Right atrium auricular region (tissue), 2 donors: Measurements from ENCODE around the gene TMEM52. TPM values are rescaled to one million over a fixed set of nuclear protein-coding genes. Genes with fewer than 3 reads are reported as not detected.
"Not testable (repeated sequence)": the region's sequence is repeated elsewhere in the genome, so short reads cannot be mapped to it uniquely, and the experiment has no call there.

ENCODE experiments used
- DNase-seq: peaks from one replicate; pipeline ENCODE4 v3.0.0-alpha.2; 2019; ENCODE audit warnings: low spot score
- H3K27ac ChIP-seq, 2 donors: fragments of 200-600 bp; sonication (generic); 1 replicate in 1 of 2; 2 replicates in 1 of 2; pipeline ENCODE4 v1.5.1; 2016 to 2019
- H3K27me3 ChIP-seq, 2 donors: fragments of 200-600 bp; sonication (generic); one replicate each; pipeline versions ENCODE4 v1.5.1 to v1.6.0; 2017 to 2019
- H3K36me3 ChIP-seq: fragments of 200-600 bp; sonication (generic); one replicate; pipeline ENCODE4 v1.5.1; 2016
- H3K4me1 ChIP-seq, 2 donors: fragments of 200-600 bp; sonication (generic); one replicate each; pipeline versions ENCODE4 v1.5.1 to v1.6.0; 2017 to 2019
- H3K4me3 ChIP-seq, 2 donors: fragments of 200-600 bp; sonication (generic); 1 replicate in 1 of 2; 2 replicates in 1 of 2; pipeline ENCODE4 v1.5.1; 2017 to 2019; ENCODE audit warnings: mild to moderate bottlenecking in 1 of 2, moderate library complexity in 1 of 2
- H3K9me3 ChIP-seq, 2 donors: fragments of 200-600 bp; sonication (generic); one replicate each; pipeline ENCODE4 v1.5.1; 2019
- total RNA-seq, 2 donors: library from RNA; depleted of rRNA; stranded (reverse); fragments of >200 nt; gene quantifications; one replicate each; pipeline ENCODE4 v1.1.0, GENCODE V29; 2016
- TF ChIP-seq, protein P1 (sequence below), 2 donors: fragments of 200-600 bp; sonication (generic); IDR thresholded peaks; one replicate each; pipeline ENCODE4 v1.5.1; 2019; ENCODE audit warnings: antibody characterized with exemption in 2 of 2

Gene TMEM52
- total RNA-seq, 2 donors from 2014 or later: 0.51 to 1.8 TPM

DNA sequence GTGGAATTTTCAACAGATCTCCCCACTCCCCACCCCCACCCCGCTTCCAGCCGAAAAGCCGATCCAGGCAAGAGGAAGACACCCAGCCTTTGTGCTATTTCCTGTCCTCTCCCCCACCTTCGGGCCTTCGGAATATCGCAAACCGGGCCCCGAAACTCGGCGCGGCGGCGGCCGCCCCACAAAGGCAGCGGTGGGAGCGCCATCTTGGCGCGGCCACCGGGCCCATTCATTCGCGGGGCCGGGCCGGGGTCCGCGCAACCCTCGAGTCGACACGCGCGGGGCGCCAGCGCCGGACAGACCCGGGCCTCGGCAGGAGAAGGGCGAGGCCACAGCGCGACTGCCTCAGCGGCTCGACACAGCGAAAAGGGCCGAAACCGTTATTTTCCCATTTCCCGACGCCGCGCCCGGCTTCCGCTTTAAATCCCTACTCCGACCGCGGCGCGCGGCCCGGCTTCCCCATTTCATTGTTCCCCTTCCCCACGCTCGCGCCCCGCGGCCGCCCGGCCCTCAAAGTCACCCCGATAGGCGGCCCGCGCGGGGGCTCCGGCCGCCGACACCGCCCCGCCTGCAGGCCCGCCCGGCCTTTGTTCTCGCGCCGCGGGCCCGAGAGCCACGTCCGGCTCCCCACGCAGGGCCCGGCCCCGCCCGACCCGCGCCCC, 29.1 kb downstream of the TMEM52 start:
- TF ChIP-seq, protein P1, sequence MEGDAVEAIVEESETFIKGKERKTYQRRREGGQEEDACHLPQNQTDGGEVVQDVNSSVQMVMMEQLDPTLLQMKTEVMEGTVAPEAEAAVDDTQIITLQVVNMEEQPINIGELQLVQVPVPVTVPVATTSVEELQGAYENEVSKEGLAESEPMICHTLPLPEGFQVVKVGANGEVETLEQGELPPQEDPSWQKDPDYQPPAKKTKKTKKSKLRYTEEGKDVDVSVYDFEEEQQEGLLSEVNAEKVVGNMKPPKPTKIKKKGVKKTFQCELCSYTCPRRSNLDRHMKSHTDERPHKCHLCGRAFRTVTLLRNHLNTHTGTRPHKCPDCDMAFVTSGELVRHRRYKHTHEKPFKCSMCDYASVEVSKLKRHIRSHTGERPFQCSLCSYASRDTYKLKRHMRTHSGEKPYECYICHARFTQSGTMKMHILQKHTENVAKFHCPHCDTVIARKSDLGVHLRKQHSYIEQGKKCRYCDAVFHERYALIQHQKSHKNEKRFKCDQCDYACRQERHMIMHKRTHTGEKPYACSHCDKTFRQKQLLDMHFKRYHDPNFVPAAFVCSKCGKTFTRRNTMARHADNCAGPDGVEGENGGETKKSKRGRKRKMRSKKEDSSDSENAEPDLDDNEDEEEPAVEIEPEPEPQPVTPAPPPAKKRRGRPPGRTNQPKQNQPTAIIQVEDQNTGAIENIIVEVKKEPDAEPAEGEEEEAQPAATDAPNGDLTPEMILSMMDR (IDR thresholded peaks at IDR 0.05): peak in 1 of 2 donors; percentile 18
- no peak for DNase-seq
- H3K4me1 ChIP-seq: peaks cover 0 to 74% of the 10 kb centered on the region in 2 donors

DNA sequence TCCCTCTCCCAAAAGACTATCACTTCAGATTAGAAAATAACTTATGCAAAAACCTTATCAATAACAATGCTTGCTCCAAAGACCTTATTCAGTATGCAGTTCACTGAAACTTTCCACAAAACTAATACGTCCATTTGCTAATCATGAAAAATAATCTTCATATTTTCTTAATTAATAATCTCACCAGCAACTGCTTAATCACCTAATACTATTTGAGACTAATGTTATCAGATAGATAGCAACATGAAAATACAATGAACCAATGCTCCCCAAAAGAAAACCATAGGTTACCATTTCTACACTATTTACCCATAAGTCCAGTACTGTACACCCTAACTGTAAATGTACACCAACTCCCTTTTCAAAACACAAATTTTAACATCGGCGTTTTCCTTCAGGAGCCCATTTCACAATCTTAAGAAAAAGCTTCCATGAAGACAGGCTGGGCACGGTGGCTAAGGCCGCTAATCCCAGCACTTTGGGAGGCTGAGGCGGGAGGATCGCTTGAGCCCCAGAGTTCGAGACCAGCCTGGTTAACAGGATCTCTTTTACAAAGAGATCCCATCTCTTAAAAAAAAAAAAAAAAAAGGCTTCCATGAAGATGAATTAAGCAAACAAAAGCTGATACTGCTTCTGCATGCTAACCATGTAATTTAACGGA, 29.9 kb downstream of the TMEM52 start:
- H3K27ac ChIP-seq: peak overlapping the region; percentile 95 to 96
- no peaks in the 10 kb centered on the region for H3K36me3 ChIP-seq

More for the DNA sequence above, 29.1 kb downstream of the TMEM52 start:
- Histone ChIP-seq H3K27me3 (no peaks in the 10 kb centered on the region), H3K27ac (peak overlapping the region; percentile 95 to 96), H3K9me3 (no peaks in the 10 kb centered on the region), H3K4me3 (peak overlapping the region; percentile 91), H3K36me3 (no peaks in the 10 kb centered on the region)

DNA sequence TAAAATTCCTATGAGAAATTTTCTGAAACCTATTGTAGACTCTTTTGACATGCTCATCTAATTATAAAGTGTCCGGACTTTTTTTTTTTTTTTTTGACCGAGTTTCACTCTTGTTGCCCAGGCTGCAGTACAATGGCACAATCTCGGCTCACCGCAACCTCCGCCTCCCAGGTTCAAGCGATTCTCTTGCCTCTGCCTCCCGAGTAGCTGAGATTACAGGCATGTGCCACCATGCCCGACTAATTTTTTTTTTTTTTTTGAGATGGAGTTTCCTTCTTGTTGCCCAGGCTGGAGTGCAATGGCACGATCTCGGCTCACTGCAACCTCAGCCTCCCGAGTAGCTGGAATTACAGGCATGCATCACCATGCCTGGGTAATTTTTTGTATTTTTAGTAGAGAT, 35.2 kb downstream of the TMEM52 start:
- peaks cover 0 to 85% of the 10 kb centered on the region in 2 donors for H3K4me1 ChIP-seq
- H3K4me3 ChIP-seq, H3K36me3 ChIP-seq, H3K27me3 ChIP-seq, DNase-seq, H3K9me3 ChIP-seq: not testable (repeated sequence)
- H3K27ac ChIP-seq: peak overlapping the region in 1 of 2 donors; percentile 55

More for the DNA sequence above, 29.9 kb downstream of the TMEM52 start:
- Histone ChIP-seq H3K4me1 (peaks cover 0 to 74% of the 10 kb centered on the region in 2 donors), H3K27me3 (no peaks in the 10 kb centered on the region), H3K9me3 (no peaks in the 10 kb centered on the region), H3K4me3 (peak overlapping the region; percentile 91)
- TF ChIP-seq, protein P1 (IDR thresholded peaks at IDR 0.05): no peak
- no peak for DNase-seq

DNA sequence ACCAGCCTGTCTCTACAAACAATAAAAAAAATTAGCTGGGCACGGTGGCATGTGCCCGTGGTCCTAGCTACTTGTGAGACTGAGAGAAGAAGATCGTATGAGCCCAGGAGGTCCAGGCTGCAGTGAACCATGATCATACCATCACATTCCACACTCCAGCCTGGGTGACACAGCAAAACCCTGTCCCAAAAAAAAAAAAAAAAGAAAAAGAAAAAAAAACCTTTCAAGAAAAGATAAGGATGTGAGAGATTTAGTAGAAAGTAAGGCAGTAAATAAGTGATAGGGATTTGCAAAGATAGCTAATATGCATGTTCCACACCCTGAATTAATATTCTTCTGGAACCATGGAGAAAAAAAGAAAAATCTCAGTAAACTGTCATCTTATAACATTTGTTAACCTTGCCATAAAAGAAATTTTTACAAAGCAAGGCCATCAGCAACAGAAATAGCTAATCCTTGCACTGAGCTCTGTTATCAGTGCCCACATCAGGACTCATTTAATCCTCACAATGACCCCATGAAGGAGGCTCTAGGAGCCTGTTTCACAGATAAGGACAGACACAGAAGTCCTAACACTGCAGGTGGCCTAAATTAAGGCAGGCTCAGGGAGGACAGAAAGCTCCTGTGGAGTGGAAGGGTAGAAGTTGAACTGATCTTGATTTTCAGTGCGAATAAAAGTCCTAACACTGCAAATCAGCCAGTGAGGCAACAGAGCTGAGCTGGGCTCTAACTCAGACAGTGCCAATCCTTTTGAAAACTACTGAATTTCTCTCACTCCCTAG, 35.8 kb downstream of the TMEM52 start:
- no peaks in the 10 kb centered on the region for H3K9me3 ChIP-seq
- no peaks in the 10 kb centered on the region for H3K36me3 ChIP-seq
- H3K27me3 ChIP-seq: no peaks in the 10 kb centered on the region
- DNase-seq: no peak
- H3K4me3 ChIP-seq: no peak overlapping the region
- peaks cover 0 to 85% of the 10 kb centered on the region in 2 donors for H3K4me1 ChIP-seq
- TF ChIP-seq, protein P1 (IDR thresholded peaks at IDR 0.05): no peak
- H3K27ac ChIP-seq: peak overlapping the region; percentile 10 to 55

DNA sequence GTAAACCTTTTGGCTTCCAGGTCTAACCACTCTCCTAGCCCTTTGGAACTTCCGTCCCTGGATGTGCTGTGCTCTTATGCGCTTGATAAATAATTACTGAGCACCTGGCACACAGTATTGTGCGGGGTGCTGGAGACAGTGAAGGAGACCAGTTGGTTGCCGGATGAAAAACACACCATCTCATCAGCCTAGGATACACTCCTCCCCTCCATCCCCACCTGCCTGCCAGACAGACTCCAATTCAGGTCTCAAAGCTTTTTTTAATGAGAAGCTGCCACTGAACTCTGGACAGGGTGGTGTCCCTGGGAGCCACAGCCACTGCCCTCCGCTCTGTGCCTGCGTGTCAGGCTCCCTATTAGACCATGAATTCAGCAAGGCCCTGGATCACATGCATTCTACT, 37.4 kb downstream of the TMEM52 start:
- TF ChIP-seq, protein P1 (IDR thresholded peaks at IDR 0.05): no peak
- Histone ChIP-seq H3K4me3 (no peak overlapping the region), H3K36me3 (no peaks in the 10 kb centered on the region), H3K4me1 (peaks cover 0 to 83% of the 10 kb centered on the region in 2 donors), H3K27me3 (no peaks in the 10 kb centered on the region), H3K27ac (peak overlapping the region in 1 of 2 donors; percentile 26), H3K9me3 (no peaks in the 10 kb centered on the region)
- DNase-seq: no peak
